Medulla oblongata (tissue), 1 donor: ENCODE measurements around the gene ARTN.

ENCODE experiments used
- DNase-seq: peaks from one replicate; pipeline ENCODE4 v3.0.0-alpha.2; 2015; ENCODE audit errors: extremely low spot score

Gene ARTN

DNA sequence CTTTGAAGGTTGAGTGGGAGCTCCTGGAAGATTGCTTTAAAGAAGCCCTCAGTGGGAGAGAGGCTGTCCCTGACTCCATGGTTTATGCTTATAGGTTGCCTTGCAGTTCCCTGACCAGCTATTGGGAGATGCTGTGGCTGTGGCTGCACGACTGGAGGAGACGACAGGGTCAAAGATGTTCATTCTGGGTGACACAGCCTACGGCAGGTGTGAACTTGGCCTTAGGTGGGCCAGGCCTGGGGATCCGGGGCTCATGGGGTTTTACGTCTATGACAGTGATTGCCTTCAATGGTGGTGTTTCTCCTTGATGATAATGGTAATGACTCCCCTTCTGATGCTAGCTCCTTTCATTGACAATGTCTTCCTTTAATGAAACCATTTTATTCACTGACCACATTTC, 36.9 kb downstream of the ARTN start:
- DNase-seq = no peak

DNA sequence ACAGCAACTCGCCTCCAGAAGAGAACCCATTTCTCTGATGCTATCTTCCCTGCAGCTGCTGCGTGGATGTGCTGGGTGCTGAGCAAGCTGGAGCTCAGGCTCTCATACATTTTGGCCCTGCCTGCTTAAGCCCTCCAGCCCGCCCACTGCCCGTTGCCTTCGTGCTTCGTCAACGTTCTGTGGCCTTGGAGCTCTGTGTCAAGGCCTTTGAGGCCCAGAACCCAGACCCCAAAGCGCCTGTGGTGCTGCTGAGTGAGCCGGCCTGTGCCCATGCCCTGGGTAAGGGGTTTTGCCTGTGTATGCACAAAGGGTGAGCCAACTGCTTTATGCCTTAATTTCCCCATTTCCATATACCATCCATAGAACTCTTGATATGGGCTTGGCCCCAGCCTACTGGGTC, 37.3 kb downstream of the ARTN start:
- DNase-seq = no peak

DNA sequence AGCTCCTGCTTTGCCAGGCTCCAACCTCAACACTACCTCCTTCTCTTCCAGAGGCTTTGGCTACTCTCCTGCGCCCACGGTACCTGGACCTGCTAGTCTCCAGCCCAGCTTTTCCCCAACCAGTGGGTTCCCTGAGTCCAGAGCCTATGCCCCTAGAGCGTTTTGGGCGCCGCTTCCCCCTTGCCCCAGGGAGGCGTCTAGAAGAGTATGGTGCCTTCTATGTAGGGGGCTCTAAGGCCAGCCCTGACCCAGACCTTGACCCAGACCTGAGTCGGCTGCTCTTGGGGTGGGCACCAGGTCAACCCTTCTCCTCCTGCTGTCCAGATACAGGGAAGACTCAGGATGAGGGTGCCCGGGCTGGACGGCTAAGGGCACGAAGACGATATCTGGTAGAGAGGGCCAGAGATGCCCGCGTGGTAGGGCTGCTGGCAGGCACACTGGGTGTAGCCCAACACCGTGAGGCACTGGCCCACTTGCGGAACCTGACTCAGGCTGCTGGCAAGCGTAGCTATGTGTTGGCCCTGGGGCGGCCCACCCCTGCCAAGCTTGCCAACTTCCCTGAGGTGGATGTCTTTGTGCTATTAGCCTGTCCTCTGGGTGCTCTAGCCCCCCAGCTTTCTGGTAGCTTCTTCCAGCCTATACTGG, 37.9 kb downstream of the ARTN start:
- DNase-seq = no peak

DNA sequence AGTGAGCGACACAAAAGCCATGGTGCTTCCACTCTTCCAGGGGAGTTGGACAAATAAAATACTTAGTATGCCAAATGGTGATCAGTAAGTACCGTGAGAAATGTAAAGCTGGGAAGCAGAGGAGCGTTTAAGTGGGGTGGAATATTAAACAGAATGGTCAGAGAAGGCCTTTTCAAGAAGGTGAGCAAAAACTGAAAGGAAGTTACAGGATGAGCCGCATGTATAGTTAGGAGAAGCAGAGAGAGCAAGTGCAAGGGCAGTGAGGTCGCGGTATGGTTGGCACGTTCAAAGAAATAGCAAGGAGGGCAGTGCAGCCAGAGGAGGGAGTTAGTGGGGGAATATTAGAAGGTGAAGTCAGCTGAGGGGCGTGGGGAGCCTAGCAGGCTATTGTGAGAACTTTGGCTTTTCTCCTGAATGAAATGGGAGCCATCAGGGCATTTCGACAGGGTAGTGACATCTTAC, 40.4 kb downstream of the ARTN start:
- no peak for DNase-seq

DNA sequence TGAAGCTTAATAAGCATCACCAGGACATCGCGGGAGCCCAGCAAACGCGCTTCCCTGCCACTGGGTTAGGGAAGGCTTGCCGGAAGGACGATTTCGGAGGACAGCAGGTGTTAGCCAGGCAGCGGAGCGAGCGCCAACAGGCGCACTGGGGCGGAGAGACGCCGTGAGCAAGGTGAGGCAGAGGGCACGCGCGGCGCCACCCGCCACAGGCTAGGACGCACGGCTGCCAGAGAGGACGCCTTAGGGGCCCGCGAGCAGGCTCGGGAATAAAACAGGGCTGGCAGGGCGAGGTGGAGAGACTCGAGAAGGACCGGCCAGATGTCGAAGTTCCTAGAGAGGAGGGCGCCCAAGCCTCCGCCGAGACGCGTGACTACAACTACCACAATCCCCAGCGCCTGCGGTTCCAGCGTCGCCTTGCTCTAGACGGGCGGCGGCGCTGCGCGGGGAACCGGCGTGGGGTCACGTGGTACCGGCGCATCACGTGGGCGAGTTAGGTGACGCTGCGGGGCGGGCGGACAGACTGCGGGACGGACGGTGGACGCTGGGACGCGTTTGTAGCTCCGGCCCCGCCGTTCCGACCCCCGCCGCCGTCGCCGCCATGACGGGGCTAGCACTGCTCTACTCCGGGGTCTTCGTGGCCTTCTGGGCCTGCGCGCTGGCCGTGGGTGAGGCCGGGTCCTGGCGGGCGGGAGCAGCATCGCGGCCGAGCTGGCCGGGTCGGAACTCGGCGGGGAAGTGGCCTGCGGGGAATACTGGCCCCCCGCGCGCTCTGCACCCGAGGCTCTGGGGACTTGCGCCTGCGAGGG, 41.0 kb downstream of the ARTN start, which contains the start of gene ATP6V0B:
Gene ATP6V0B, plus strand, starts transcription at position 518 of the 806 bp plus-strand sequence. Its CDS starts 81 bp downstream, at position 599.
- peak; percentile 97 for DNase-seq

DNA sequence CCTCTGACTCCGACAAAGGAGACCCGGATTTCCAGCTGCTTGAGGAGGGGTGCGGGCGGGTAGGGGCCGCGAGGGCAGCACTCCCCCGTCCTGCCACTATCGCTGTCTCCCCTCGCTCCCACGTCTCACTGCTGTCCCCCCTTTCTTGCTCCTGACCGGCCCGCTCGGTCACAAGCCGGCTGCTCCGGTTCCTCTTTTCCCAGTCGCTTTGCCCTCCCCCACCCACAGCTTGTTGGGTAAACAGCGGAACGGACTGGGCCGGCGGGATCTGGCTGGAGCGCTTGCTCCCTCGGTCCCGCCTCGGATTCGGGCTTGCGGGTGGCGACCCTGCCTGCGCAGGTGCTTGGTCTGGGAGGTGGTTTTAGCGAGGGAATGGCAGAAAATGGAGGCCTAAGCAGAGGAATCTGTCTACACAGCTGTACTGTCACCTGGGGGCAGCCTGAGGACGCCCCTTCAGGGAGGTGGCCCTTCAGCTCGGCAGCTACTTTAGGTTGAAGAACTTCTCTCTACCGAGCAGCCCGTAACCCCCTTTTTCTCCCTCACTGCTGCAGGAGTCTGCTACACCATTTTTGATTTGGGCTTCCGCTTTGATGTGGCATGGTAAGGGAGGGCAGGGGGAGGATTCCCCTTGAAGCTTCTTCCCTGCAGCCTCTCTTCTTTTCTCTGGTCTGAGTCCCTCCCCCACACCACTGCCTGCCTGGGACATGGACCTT, 41.8 kb downstream of the ARTN start:
- DNase-seq = peak; percentile 71

DNA sequence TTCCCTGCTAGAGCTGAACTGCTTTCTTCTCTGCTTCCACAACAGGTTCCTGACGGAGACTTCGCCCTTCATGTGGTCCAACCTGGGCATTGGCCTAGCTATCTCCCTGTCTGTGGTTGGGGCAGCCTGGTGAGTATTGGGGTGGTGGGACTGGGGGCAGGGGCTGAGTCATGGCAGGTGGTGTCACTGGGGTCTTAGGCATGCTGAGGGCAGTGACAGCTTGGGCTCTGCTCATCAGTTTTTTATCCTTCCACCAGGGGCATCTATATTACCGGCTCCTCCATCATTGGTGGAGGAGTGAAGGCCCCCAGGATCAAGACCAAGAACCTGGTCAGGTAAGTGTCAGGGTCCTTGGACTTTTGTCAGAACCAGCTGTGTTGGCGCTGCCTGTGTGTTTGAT, 42.4 kb downstream of the ARTN start:
- DNase-seq = no peak

DNA sequence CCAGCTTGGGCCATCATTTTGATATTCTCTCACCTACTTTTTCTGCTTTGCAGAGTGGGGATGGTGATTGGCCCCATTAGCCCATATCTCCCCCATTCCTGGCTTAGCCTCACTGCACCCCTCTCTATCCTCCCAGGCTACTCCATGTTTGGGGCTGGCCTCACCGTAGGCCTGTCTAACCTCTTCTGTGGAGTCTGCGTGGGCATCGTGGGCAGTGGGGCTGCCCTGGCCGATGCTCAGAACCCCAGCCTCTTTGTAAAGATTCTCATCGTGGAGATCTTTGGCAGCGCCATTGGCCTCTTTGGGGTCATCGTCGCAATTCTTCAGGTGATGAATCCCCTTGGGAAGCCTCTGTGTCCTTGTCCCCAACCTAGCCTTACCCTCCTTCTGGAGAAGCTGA, 43.3 kb downstream of the ARTN start:
- no peak for DNase-seq

DNA sequence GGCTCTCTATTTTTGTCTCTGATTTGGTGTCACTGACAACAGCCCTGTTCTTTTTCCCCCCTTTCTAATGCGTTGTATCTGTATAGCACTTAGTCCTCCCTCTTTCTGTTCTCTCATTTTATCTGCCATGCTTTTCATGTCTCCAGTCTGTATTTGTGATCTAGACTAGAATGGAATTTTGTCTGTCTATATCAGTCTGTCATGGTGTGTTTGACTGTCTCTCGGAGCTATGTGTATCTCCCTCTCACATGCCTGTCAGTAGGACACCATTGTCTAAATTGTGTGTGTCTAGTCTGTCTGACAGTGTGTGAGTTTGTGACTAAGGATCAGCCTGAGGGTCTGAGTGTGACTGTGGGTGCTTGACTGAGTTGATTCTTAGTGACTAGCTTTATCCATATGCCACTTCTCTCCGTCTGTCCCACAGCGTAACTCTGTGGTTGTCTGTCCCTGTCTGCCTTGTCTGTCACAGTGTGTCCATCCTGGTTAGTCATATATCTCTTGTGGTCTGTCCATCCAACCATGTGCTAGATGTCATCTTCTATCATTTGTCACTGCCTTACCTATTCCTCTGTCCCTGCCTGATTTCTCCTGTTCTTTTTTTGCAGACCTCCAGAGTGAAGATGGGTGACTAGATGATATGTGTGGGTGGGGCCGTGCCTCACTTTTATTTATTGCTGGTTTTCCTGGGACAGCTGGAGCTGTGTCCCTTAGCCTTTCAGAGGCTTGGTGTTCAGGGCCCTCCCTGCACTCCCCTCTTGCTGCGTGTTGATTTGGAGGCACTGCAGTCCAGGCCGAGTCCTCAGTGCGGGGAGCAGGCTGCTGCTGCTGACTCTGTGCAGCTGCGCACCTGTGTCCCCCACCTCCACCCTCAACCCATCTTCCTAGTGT, 44.0 kb downstream of the ARTN start:
- DNase-seq = no peak

DNA sequence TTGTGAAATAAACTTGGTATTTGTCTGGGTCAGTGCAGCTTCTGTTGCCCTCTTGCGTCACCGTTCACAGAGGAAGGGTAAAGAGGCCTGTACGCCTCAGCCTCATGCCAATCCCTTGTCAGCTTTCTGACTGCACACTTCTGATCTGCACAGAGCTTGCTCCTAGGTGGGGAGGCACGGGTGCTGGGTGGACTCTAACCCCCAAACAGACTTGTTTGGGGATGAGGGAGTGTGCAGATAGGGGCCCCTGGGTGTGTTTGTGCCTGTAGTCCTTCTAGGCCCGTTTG, 44.6 kb downstream of the ARTN start:
- no peak for DNase-seq

DNA sequence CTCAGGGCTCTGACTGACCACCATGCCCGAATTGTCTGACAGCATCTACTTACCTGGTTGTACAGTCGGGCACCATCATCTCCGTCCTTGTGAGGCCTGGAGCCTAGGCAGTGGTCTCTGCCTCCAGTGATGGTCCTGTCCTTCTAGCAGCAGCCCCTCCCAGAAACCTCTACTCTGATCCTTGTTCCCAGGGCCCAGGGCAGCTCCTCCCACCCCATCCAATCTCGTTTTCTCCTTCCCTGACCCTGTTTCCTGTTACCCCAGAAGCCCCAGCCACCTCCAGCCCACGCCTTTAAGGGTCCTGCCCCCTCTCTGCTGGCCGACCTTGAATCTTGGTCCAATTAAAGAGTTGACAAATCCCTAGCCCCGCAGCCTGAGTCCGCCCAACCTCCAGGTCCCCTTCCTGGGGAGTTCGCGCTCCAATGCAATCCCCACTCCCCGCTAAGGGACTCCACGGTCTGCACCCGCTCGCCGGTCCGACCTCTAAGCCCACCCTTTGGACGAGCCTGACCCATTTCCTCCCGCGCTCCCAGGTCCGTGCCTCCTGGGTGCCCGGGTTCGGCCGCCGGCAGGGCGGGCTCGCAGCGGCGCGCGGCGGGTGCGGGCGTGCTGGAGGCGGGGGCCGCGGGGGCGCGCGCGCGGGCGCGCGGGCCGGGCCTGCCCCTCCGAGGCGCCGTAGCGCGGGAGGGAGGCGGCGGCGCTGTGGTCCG, 45.1 kb downstream of the ARTN start, which contains the start of gene B4GALT2:
Gene B4GALT2, plus strand, starts transcription at position 660 of the 710 bp plus-strand sequence. CDS start 1,951 bp downstream, outside the sequence.
- DNase-seq = peak; percentile 42

DNA sequence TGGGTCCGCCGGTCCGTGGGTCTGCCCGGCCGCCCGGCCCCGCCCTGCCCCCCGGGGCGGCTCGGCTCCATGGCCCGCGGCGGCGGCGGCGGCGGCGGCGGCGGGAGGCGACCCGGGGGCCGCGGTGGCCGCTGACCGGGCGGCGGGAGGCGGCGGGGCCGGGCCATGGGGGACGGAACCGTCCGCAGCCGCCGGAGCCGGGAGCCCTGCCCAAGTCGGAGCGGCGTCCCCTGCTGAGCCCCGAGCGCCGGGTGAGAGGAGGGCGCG, 45.6 kb downstream of the ARTN start:
- DNase-seq = no peak

DNA sequence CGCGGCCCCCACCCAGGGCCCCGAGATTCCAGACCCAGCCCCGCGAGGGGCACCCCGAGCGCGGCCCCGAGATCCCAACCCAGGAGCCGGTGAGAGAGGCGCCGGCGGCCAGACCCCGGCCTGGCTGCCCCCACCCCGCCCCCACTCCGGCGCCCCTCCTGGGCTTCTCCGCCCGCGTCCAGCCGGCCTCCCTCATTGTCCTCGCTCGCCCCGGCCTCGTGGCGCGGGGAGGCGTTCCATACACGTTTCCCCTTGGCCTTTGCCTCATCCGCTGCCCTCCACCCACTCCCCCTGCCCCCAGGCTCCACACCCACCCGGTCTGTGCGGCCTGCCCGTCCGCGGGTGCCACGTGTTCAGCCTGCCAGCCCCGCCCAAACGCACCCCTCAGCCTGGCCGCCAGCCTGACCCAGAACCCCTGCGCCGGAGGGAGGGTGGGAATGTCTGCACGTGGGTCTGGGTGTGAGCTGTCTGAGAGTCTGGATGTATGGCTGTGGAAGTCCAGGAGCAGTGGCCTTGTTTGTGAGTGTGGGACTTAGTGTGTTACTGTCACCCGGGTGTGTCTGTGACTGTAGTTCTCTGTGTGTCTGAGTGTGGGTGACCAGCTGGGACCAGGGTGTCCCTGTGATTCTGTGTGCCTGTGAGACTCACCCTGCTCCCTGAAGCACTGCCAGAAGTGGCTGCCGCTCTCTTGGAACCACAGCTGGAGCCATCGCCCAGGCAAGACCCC, 46.1 kb downstream of the ARTN start:
- DNase-seq = peak; percentile 52

DNA sequence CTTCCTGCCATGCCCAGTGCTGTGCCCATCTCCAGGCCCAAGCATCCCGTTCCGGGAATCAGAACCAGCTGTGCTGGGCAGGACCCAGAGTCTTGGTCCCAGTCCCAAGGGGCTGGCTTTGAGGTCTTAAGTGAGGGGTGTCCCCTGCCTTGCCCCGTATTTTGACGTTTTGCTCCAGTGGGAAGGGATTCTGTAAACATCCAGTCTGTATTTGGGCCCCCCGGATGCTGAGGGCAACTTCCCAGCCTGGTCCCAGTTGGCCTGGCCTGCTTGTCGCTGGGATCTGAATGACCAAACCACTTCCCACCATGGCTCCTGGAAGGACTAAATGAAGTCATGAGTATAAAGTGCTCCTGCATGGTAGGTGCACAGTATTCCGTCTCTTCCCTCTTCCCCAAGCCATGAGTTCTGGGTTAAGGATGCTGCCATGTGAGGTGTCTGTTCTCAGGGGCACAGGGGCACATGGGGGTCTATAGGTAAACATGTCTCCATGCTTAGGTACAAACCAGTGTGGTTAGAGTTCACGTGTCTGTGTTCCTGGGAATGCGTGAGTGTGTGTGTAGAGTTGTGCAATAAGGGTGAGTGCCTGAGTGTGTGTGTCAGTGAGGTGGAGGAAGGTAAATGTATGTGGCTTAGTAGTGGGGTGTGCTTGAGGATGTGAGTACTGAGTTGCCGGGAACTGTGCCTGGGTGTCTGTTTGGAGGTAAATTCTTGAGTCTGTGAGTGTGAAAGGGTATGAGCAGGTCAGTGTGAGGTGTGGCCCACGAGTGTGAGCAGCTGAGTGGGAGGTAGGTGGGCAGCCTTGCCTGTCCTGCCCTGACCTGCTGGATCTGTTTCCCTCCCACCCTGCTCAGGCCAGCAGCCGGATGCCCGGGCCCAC, 46.9 kb downstream of the ARTN start:
- DNase-seq = no peak

DNA sequence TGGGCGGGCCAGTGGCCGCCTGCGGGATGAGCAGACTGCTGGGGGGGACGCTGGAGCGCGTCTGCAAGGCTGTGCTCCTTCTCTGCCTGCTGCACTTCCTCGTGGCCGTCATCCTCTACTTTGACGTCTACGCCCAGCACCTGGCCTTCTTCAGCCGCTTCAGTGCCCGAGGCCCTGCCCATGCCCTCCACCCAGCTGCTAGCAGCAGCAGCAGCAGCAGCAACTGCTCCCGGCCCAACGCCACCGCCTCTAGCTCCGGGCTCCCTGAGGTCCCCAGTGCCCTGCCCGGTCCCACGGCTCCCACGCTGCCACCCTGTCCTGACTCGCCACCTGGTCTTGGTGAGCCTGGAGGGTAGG, 47.5 kb downstream of the ARTN start:
- no peak for DNase-seq

DNA sequence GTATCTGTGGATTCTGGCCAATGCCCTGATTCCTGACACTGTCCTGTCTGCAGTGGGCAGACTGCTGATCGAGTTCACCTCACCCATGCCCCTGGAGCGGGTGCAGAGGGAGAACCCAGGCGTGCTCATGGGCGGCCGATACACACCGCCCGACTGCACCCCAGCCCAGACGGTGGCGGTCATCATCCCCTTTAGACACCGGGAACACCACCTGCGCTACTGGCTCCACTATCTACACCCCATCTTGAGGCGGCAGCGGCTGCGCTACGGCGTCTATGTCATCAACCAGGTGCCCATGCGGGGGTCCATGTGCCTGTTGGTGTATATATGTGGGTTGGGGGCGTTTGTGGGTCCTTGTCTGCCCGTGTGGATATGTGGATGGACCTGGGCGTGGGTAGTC, 48.0 kb downstream of the ARTN start:
- no peak for DNase-seq

DNA sequence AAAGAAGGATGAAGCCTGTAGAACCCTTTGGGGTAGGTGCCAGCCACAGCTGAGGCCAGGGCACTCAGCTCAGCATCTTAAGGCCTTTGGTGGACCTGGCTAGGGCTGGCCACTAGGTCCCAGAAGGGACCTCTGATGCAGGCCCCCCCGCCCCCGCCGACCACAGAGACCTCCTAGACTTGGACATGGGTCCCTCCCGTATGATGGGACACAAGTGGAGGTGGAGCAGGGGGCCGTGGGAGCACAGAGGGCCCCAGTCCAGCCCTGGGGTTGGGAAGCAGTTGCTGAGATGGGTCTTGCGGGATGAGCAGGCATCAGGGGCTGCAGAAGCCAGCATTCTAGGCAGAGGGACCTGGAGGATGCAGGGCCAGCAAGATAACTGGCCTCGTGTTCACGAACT, 48.6 kb downstream of the ARTN start:
- no peak for DNase-seq

DNA sequence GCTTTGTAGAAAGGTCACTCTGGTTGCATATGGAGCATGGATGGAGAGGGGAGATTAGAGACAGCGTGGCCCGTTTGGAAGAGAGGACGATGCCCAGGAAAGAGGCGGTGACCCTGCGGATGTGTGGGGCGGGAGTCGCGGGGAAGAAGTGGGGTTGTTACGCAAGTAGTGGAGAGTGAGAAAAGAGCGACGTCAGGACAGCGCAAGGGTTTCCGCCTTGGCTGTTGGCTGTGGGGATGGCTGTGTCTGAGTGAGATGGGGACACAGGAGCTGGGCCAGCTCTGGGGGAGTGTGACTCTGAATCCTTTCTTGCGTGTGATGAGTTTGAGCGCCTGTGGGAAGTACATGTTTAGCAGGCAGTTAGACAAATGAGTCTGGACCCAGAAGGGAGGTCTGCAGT, 49.2 kb downstream of the ARTN start:
- DNase-seq = no peak

DNA sequence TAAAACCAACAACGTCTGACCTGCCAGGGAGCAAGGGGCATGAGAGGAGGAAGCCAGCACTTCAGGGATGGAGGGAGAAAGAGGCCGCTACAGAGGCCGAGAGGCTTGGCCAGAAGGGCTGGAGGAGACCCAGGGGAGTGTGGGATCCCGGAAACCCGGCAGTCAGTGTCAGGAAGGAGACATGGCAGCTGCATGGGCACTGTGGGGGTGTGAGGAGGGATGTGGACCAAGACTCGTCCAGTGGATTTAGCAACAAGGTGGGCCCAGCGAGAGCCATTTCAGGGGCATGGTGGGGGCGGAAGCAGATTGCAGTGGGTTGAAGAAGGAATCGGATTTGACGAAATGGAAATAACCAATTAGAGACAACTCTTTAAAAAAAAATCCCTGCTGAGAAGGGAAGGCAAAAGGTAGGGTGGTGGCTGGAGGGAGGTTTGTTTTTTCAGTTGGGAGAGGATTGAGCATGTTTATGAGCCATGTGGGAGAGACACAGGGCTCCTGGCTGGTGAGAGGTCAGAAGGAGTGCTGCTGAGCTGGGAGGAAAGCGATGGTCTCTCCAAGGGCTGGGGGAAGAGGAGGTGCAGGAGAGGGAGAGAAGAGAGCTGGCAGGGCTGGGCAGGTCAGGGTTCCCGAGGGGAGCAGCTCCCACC, 49.8 kb downstream of the ARTN start:
- no peak for DNase-seq
